ENCODE data around the gene SH3RF1.

The SH3RF1 gene

GRCh38 chr4:169128902-169129301, 141.9 kb downstream of the SH3RF1 start:
- H3K79me2 ChIP-seq (ENCODE audit: insufficient read depth, low read length): no peaks in the 10 kb centered on the region
- H3K9me3 ChIP-seq (ENCODE audit: insufficient read depth, low read length, severe bottlenecking): no peaks in the 10 kb centered on the region
- no peak for TF ChIP-seq EZH2 (IDR thresholded peaks at IDR 0.05; ENCODE audit: borderline replicate concordance, low read depth, low read length, severe bottlenecking)
- TF ChIP-seq, protein P1, sequence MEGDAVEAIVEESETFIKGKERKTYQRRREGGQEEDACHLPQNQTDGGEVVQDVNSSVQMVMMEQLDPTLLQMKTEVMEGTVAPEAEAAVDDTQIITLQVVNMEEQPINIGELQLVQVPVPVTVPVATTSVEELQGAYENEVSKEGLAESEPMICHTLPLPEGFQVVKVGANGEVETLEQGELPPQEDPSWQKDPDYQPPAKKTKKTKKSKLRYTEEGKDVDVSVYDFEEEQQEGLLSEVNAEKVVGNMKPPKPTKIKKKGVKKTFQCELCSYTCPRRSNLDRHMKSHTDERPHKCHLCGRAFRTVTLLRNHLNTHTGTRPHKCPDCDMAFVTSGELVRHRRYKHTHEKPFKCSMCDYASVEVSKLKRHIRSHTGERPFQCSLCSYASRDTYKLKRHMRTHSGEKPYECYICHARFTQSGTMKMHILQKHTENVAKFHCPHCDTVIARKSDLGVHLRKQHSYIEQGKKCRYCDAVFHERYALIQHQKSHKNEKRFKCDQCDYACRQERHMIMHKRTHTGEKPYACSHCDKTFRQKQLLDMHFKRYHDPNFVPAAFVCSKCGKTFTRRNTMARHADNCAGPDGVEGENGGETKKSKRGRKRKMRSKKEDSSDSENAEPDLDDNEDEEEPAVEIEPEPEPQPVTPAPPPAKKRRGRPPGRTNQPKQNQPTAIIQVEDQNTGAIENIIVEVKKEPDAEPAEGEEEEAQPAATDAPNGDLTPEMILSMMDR (IDR thresholded peaks at IDR 0.05; ENCODE audit: borderline replicate concordance, extremely low read depth, low read length, poor library complexity, severe bottlenecking): no peak
- 0 out of 2 replicates have a peak, but pooled peaks cover 3% of the 10 kb centered on the region for H3K36me3 ChIP-seq (ENCODE audit: insufficient read depth, low read length)
- ATAC-seq (ENCODE audit: insufficient read depth, low read depth) (no peak), DNase-seq (no peak)
- H3K4me3 ChIP-seq (ENCODE audit: low read depth in 1 of 2, low read length in 2 of 2): no peak overlapping the region
- no peak overlapping the region for H3K27ac ChIP-seq (ENCODE audit: low read length)
- no peak overlapping the region for H3K9ac ChIP-seq (ENCODE audit: low read depth, low read length)
- no peaks in the 10 kb centered on the region for H3K27me3 ChIP-seq (ENCODE audit: insufficient read depth, low read length, poor library complexity)
- no peaks in the 10 kb centered on the region for H4K20me1 ChIP-seq (ENCODE audit: insufficient read depth, low read length)
- no peaks in the 10 kb centered on the region for H3K4me1 ChIP-seq (ENCODE audit: insufficient read depth, low read length)
- H2AFZ ChIP-seq (ENCODE audit: low read depth, low read length): no peak overlapping the region
- H3K4me2 ChIP-seq (ENCODE audit: insufficient read depth, low read length): no peak overlapping the region

- H2AFZ ChIP-seq (ENCODE audit: low read depth, low read length): no peak overlapping the region
- no peak overlapping the region for H3K27ac ChIP-seq (ENCODE audit: low read length)
- H3K9me3 ChIP-seq (ENCODE audit: insufficient read depth, low read length, severe bottlenecking): no peaks in the 10 kb centered on the region
- H3K9ac ChIP-seq (ENCODE audit: low read depth, low read length): no peak overlapping the region
- no peaks in the 10 kb centered on the region for H3K79me2 ChIP-seq (ENCODE audit: insufficient read depth, low read length)
- ATAC-seq (ENCODE audit: insufficient read depth, low read depth): no peak
- H3K4me3 ChIP-seq (ENCODE audit: low read depth in 1 of 2, low read length in 2 of 2): no peak overlapping the region
- no peaks in the 10 kb centered on the region for H3K4me1 ChIP-seq (ENCODE audit: insufficient read depth, low read length)
- no peak for TF ChIP-seq EZH2 (IDR thresholded peaks at IDR 0.05; ENCODE audit: borderline replicate concordance, low read depth, low read length, severe bottlenecking)
- no peak for DNase-seq
- no peaks in the 10 kb centered on the region for H4K20me1 ChIP-seq (ENCODE audit: insufficient read depth, low read length)
- 0 out of 2 replicates have a peak, but pooled peaks cover 3% of the 10 kb centered on the region for H3K36me3 ChIP-seq (ENCODE audit: insufficient read depth, low read length)
- H3K27me3 ChIP-seq (ENCODE audit: insufficient read depth, low read length, poor library complexity): no peaks in the 10 kb centered on the region
- H3K4me2 ChIP-seq (ENCODE audit: insufficient read depth, low read length): no peak overlapping the region
Observed at GRCh38 chr4:169127314-169127713, 143.4 kb downstream of the SH3RF1 start.

- no peaks in the 10 kb centered on the region for H3K36me3 ChIP-seq (ENCODE audit: insufficient read depth, low read length)
- TF ChIP-seq EZH2 (IDR thresholded peaks at IDR 0.05; ENCODE audit: borderline replicate concordance, low read depth, low read length, severe bottlenecking): no peak
- TF ChIP-seq, protein P1 (IDR thresholded peaks at IDR 0.05; ENCODE audit: borderline replicate concordance, extremely low read depth, low read length, poor library complexity, severe bottlenecking): no peak
- H3K27ac ChIP-seq (ENCODE audit: low read length): no peak overlapping the region
- H3K27me3 ChIP-seq (ENCODE audit: insufficient read depth, low read length, poor library complexity): no peaks in the 10 kb centered on the region
- no peaks in the 10 kb centered on the region for H3K79me2 ChIP-seq (ENCODE audit: insufficient read depth, low read length)
- no peaks in the 10 kb centered on the region for H3K4me1 ChIP-seq (ENCODE audit: insufficient read depth, low read length)
- H3K4me3 ChIP-seq (ENCODE audit: low read depth in 1 of 2, low read length in 2 of 2): no peak overlapping the region
- no peaks in the 10 kb centered on the region for H4K20me1 ChIP-seq (ENCODE audit: insufficient read depth, low read length)
- ATAC-seq (ENCODE audit: insufficient read depth, low read depth) (no peak), DNase-seq (no peak)
- no peaks in the 10 kb centered on the region for H3K9me3 ChIP-seq (ENCODE audit: insufficient read depth, low read length, severe bottlenecking)
- H2AFZ ChIP-seq (ENCODE audit: low read depth, low read length): no peak overlapping the region
- no peak overlapping the region for H3K9ac ChIP-seq (ENCODE audit: low read depth, low read length)
- no peak overlapping the region for H3K4me2 ChIP-seq (ENCODE audit: insufficient read depth, low read length)
Observed at GRCh38 chr4:169124661-169125060, 146.1 kb downstream of the SH3RF1 start.

- H3K79me2 ChIP-seq (ENCODE audit: insufficient read depth, low read length): no peaks in the 10 kb centered on the region
- H3K9ac ChIP-seq (ENCODE audit: low read depth, low read length): no peak overlapping the region
- no peak overlapping the region for H3K4me3 ChIP-seq (ENCODE audit: low read depth in 1 of 2, low read length in 2 of 2)
- no peaks in the 10 kb centered on the region for H4K20me1 ChIP-seq (ENCODE audit: insufficient read depth, low read length)
- H3K4me2 ChIP-seq (ENCODE audit: insufficient read depth, low read length): no peak overlapping the region
- no peaks in the 10 kb centered on the region for H3K4me1 ChIP-seq (ENCODE audit: insufficient read depth, low read length)
- H3K27ac ChIP-seq (ENCODE audit: low read length): no peak overlapping the region
- no peaks in the 10 kb centered on the region for H3K27me3 ChIP-seq (ENCODE audit: insufficient read depth, low read length, poor library complexity)
- no peaks in the 10 kb centered on the region for H3K36me3 ChIP-seq (ENCODE audit: insufficient read depth, low read length)
- DNase-seq: no peak
- ATAC-seq (ENCODE audit: insufficient read depth, low read depth): no peak
- TF ChIP-seq, protein P1 (IDR thresholded peaks at IDR 0.05; ENCODE audit: borderline replicate concordance, extremely low read depth, low read length, poor library complexity, severe bottlenecking): no peak
- no peak for TF ChIP-seq EZH2 (IDR thresholded peaks at IDR 0.05; ENCODE audit: borderline replicate concordance, low read depth, low read length, severe bottlenecking)
- H3K9me3 ChIP-seq (ENCODE audit: insufficient read depth, low read length, severe bottlenecking): no peaks in the 10 kb centered on the region
- H2AFZ ChIP-seq (ENCODE audit: low read depth, low read length): no peak overlapping the region
Observed at GRCh38 chr4:169122422-169122821, 148.3 kb downstream of the SH3RF1 start.

Data from DND-41 (cell line).